GM08714 (cell line): Measurements from ENCODE around the gene R3HDML.

Source experiments
- H3K4me3 ChIP-seq: fragments of 200-500 bp; sonication (Bioruptor generic); 2 replicates; pipeline ENCODE4 v1.5.1; 2014; ENCODE audit warnings: mild to moderate bottlenecking, low read length, inconsistent platforms
- ZNF274 ChIP-seq: IDR thresholded peaks from 2 replicates; pipeline ENCODE4 v1.6.1; 2012; ENCODE audit warnings: mild to moderate bottlenecking, low read depth, low read length

Gene R3HDML

DNA sequence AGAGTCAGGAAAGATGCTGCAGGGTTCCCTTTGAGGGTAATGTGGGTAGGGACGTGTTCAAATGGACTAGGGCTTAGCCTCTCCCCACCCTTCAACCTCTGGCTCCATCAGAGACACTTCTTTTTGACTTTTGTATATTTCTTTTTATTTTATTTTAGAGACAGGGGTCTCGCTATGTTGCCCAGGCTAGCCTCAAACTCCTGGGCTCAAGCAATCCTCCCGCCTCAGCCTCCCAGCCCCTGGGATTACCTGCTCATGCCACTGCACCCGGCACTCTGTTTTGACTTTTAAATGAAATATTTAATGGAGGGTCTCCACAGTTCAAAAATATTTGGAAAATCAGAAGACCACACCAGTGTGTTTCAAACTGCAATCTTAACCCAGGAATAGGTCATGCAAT lies 27.2 kb downstream of the R3HDML start:
- TF ChIP-seq ZNF274 = no peak

GRCh38 chr20:44364780-44365179 lies 27.9 kb downstream of the R3HDML start:
- TF ChIP-seq ZNF274 = no peak
- no peak overlapping the region for H3K4me3 ChIP-seq

More for the DNA sequence above, 27.2 kb downstream of the R3HDML start:
- no peak overlapping the region for H3K4me3 ChIP-seq

- H3K4me3 ChIP-seq = no peak overlapping the region
- no peak for TF ChIP-seq ZNF274
Observed at GRCh38 chr20:44367746-44368145, 30.9 kb downstream of the R3HDML start.

GRCh38 chr20:44370639-44371218 lies 33.9 kb downstream of the R3HDML start:
- no peak overlapping the region for H3K4me3 ChIP-seq
- no peak for TF ChIP-seq ZNF274

- H3K4me3 ChIP-seq = no peak overlapping the region
- no peak for TF ChIP-seq ZNF274
Observed at GRCh38 chr20:44382641-44383040, 45.8 kb downstream of the R3HDML start.

- no peak for TF ChIP-seq ZNF274
Observed at GRCh38 chr20:44384423-44385027, 47.7 kb downstream of the R3HDML start.

DNA sequence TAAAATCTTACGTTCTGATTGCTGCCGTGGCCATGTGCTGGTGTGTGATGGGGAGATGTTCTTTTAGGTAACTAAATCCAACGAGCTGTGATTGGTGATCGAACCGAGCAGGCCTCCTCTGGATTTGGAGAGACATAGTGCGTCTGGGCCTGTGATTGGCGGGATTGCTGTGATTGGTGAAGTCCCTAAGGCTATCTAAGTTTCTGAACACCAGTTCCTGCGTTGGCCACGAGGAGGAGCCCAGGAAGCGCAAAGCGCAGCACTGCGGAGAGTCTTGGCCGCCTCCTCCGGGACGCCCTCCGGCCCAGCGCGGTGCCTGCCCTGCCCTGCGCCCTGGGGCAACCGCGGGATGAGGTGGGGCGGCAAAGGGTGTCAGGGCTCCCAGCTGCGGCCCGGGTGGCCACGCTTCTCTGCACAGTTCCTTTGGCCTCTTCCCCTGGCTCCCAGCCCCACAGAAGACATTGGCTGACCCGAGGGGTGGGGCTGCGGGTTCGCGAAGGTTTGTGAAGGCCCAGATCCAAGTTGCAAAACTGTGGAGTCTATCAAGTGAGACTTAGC lies 51.7 kb downstream of the R3HDML start:
- TF ChIP-seq ZNF274 = no peak
- no peak overlapping the region for H3K4me3 ChIP-seq

More at GRCh38 chr20:44384423-44385027, 47.7 kb downstream of the R3HDML start:
- H3K4me3 ChIP-seq = no peak overlapping the region

DNA sequence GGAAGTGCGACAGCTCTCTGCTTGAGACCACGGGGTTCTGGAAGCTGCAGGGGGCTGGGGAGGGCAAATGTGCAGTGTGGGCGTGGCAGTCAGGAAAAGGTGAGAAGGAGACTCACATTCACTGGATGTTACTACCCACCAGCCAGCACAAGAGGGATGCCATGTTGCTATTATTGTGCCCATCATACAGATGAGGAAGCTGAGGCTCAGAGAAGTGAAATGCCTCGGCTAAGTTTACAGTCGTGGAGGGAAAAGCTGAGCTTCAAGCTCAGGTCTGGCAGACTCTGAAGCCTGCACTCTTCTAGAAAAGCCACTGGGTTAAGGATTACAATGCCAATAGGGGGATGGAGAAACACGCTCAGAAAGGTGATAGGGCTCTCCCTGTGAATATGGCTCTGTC lies 53.0 kb downstream of the R3HDML start:
- TF ChIP-seq ZNF274 = no peak
- H3K4me3 ChIP-seq = no peak overlapping the region

GRCh38 chr20:44390280-44390679 lies 53.4 kb downstream of the R3HDML start:
- TF ChIP-seq ZNF274 = no peak
- H3K4me3 ChIP-seq = no peak overlapping the region

DNA sequence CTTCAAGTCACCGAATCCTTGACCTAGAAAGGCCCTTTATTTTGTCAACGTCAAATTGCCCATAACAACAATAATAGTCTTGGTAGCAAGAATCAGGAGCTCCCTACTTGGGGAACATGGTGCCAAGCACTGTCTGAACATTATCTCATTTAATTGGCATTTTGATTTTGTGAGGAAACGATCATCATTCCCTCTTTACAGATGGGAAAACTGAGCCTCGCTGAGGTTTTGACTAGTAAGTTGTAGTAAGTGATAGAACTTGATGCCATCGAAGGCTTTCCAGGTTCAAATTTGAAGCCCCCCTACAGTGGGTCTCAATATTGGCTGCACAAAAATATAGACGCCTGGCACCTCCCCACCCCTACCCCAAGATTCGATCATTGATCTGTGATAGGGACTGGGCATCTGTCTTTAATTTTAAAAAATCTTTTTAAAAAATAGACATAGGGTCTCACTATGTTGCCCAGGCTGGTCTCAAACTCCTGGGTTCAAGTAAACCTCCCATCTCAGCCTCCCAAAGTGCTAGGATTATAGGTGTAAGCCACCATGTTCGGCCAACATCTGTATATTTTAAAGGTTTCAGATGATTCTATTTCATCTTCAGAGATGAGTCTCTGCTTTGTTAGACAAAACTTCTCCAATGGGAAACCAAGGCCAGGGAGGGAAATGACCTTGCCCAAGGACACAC lies 55.4 kb downstream of the R3HDML start:
- no peak overlapping the region for H3K4me3 ChIP-seq
- no peak for TF ChIP-seq ZNF274

DNA sequence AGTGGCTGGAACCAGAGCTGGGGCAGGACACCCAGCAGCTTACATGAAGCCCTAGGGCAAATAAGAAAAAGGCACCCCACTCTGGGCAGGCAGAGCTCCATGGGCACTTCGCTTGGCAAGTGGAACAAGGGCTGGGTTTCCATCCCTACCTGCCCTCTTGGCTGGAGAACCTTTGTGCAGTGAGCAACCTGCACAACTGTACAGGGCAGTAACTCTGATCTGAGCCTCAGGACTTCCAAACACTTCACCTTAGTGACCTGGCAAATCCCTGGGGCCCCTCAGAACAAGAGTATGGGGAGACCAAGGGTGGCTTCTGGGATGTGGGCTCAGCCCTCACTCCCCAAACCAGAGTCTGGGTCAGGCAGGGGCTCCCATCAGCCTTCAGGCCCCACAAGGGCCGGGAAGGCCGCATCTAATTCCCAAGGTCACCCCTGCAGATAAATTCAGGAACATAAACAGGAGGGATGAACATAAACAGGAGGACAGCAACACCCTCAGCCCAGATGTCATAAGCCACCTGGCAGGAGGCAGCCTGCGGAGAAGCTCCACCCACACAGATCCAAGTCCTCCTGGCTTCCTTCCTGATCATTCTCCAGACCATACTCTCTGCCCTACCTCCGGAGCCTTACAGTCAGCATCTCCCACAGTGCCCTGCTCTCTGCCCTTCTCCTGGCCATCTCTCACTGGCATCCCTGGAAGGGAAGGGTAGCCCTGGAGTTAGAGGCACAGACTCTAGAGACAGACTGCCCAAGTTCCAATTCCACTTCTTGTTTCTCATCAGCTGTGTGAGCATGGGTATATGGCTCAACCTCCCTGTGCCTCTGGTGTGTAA lies 56.1 kb downstream of the R3HDML start:
- TF ChIP-seq ZNF274 = no peak
- H3K4me3 ChIP-seq = no peak overlapping the region

DNA sequence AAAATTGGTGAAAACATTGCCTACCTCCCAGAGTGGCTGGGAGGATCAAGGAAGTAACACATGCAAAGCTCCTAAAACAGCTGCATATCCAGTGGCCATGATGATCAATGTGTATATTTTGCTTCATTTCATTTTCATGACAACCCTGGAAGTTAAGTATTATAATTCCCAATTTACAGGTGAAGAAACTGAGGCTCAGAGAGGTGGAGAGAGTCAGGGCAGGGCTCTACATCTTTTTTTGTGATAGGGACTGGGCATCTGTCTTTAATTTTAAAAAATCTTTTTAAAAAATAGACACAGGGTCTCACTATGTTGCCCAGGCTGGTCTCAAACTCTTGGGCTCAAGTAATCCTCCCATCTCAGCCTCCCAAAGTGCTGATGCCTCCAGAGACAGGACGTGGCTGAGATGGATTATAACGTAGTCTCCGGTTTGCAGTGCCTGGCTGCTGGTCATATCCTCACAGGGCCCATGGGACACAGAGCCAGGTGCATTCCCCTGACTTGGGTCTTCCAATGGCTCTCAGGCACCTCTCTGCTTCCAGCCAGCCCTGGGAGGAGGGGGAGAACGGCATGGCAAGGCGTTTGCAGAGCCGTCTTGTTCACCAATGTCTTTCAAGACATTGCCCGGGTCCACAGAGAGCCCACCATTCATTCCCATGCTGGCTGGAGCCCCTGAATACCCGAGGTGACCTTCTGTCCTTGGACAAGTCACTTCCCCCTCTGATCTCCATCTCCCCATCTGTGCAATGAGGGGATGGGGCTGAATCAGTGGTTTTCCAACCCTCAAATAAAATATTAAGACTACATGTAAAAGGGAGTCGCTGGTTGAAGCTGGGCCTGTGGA lies 57.0 kb downstream of the R3HDML start:
- no peak overlapping the region for H3K4me3 ChIP-seq
- no peak for TF ChIP-seq ZNF274

- no peak for TF ChIP-seq ZNF274
- no peak overlapping the region for H3K4me3 ChIP-seq
Observed at GRCh38 chr20:44394452-44394701, 57.5 kb downstream of the R3HDML start.

DNA sequence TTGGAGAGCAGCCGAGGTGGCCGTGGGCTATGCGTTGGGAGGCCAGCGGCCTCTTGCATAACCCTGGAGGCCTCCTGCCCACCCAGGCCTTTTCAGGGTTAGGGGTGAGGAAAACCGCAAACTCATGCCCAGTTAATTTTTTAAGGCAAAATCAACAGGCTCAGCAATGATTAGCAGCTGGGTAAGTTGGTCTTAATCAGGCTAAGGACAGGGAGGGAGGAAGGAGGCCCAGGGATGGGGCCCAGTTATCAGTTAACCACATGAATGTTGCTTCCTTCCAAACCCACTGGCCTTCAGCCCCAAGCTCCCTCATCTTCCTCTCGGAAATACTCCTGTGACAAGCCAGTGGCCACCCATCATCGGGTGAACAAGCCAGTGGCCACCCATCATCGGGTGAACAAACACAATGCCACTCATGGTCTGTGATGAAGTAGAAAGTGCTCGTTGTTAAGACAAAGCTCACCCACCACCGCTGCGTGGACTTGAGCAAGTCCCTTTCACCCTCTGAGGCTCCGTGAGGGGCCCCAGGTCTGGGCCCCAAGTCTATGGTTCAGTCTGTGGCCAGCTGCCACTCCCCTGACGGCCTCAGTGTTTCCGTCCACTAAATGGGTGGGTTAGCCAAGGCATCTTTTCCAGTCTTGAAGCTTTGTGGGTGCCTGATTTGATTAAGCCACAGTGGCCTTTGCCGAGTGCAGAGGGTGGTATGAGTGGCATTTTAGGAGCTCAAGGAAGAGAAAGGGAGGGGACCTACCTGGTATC lies 58.0 kb downstream of the R3HDML start:
- no peak overlapping the region for H3K4me3 ChIP-seq
- TF ChIP-seq ZNF274 = no peak
